CD4-positive, alpha-beta T cell treated with Interferon gamma for 1 hour (primary cell): Measurements from ENCODE around the gene SLC27A1.
A peak's percentile ranks its signal among the peaks of the same experiment; 100 is the strongest.
"Not testable (repeated sequence)": the region's sequence is repeated elsewhere in the genome, so short reads cannot be mapped to it uniquely, and the experiment has no call there.

Experiments
- DNase-seq: peaks from one replicate; pipeline ENCODE4 v3.0.0-alpha.2; 2020

SLC27A1 gene

DNA sequence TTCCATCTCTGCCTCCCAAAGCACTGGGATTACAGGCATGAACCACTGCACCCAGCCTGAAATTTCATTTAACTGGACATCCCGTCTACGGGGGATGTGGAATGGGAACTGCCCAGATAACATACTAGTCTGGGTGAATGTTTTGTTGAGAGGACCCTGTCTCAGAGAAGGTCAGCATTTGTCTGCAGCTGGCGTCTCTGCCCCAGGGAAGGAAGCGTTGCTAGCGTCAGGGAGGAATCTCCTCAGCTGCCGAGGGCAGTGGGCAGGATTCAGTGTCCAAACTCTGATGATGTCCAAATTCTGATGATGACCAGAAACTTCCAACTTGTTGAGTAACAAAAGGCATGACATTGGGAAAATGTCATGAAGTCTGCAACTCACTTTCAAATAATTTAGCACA, 12.7 kb upstream of the SLC27A1 start:
- no peak for DNase-seq

DNA sequence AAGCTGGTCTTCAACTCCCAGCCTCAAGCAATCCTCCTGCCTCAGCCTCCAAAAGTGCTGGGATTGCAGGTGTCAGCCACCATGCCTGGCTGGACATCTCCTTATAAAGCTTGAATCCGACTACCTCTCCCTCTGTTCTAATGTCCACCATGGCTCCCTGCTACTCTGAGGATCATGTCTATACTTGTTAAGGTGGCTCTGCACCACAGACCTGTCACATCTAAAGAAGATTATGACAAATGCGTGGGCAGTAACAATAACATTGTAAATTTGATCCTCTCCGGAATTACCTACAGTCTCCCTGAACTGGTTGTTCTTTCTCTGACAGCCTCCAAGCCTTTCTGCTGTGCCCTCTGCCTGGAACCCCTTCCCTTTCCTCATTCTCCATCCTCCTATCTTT, 11.4 kb upstream of the SLC27A1 start:
- no peak for DNase-seq

DNA sequence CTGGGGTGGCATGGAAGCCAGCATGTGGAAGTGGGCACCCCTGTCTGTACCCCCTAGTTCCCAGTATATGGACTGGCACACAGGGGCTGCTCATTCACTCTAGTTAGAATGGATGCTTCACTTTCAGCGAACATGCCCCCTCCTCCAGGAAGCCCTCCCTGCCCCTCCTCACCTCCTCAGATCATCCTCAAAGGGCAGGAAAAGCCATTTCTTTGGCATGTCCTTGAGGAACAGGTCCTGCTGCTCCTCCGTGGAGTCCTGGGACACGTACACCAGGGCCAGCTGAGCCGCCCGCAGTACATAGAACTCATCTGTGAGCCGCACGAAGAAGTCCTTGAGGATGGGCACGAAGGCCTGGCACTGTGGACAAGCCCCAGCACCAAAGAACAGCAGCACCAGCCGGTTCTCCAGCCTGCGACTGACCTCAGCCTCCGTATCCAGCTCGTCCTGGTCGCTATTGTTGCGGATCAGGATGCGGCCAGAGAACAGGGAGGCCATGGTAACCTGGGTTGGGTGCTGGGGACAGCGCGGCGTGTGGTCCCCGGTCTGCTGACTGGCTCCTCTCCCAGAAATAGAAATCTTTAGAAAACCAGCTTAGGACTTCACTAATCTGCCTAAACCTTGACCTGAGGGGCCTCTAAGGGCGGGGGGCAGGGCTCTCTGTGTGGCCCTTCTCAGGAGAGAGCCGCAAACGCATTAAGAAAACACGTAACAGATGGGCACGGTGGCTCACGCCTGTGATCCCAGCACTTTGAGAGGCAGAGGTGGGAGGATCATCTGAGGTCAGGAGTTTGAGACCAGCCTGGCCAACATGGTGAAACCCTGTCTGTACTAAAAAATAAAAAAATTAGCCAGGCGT, 9.7 kb upstream of the SLC27A1 start, which contains the start of gene NXNL1:
Gene NXNL1 (minus strand): TSS at position 555 of the 859 bp plus-strand sequence. CDS start 57 bp downstream, at position 498.
- no peak for DNase-seq

DNA sequence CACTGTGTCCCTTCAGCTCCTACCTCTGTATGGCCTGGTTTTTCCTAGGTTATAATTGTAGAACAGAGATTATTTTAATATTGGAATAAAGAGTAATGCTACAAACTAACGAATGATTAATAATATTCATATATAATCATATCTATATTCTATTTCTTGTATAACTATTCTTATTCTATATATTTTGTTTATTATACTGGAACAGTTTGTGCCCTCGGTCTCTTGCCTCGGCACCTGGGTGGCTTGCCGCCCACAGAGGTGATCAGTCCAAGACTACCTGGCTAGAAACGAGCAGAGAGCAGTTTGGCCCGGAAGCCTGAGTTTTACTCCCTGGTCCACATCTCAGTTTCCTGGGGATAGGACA, 3.9 kb upstream of the SLC27A1 start:
- DNase-seq: no peak

DNA sequence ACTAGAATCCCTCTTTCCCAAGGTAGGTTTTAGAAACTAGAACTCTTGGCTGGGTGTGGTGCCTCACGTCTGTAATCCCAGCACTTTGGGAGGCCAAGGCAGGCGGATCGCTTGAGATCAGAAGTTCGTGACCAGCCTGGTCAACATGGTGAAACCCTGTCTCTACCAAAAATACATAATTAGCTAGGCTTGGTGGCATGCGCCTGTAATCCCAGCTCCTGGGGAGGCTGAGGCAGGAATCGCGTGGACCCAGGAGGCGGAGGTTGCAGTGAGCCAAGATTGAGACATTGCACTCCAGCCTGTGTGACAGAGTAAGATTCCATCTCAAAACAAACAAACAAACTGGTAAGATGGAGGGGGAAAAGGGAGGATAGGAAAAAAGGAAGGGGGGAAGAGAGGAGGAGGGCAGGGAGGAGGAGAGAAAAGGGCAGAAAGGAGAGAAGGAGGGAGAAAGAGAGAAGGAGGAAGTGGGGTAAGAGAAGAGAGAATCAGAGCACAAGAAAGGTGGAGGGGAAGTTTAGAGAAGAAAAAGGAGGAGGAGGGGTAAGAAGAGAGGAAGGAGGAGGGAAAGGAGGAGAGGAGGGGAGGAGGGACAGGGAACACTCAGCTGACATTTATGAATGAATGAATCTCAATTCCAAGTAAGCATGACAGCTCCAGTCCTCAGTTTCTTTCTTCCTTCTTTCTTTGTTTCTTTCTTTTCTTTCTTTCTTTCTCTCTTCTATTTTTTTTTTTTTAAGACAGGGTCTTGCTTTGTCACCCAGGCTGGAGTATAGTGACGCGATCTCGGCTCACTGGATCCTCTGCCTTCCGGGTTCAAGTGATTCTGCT, 2.6 kb upstream of the SLC27A1 start:
- DNase-seq: no peak

DNA sequence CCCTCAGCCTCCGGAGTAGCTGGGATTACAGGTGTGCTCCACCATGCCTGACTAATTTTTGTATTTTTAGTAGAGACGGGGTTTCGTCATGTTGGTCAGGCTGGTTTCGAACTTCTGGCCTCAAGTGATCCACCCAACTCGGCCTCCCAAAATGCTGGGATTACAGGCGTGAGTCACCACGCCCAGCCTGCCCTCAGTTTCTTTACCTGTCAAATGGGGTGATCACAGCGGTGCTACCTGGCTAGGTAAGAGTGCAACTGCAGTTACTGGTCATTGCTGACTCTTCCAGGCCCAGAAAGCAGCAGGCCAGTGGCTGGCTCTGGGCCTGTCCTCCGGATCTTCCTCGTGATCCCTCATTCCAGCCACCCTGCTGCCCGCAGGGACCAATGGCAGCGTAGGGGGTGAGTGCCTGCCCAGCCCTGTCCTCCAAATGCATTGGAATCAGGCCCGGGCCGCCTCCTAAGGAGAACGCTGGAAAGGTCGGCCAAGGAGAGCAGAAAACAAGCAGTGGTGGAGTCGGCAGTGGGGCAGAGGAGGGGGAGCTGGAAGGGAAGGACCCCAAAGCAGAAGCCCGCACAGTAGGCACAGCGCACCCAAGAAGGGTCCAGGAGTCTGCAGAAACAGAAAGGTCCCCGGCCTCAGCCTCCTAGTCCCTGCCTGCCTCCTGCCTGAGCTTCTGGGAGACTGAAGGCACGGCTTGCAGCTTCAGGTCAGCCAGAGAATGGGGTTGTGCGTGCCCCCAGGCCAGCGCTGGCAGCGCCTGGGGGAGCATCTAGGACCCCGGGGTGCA, 1.8 kb upstream of the SLC27A1 start:
- no peak for DNase-seq

DNA sequence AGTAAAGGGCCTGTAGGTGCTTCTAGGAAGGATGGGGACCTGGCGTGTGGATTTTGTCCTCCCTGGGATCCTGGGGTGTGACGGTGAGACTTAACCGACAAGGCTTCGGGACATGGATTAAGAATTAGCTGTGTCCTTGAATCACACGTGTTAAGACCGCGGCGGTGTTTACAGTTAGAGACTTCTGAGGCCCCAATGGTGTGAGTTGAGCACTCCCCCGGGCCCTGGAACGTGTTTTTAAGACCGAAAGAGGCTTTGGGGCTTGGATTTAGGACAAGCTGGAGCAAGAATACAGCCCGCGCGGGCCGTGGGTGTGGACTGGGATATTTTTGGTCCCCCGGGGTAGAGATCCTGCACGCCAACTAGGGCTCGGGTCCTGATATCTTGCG, 1.2 kb upstream of the SLC27A1 start:
- DNase-seq: no peak

DNA sequence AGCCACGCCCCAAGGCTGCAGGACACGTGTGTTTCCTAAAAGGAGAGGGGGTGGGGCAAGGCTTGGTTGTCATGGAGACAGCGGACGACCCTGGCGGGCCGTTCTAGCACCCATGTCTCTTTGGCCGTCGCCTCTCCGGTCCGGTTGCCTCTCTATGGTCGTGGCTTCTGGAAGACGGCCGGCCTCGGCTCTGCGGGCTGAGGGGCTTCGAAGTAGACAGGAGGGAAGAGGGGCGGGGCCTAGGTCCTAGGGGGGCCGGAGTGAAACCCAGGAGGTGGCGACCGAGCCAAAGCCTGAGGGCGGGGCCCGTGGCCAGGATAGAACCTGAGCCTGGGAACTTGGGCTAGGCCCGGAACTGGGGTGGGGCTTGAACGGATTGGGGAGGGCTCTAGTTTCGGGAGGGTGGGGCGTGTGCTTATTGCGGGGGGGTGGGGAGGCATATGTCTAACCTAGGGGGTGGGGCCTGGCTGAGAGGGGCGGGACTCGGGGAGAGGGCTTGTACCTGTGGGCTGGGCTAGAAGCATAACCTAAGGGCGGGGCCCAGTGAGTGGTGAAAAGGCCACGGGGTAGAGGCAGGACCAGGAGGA, 750 bp upstream of the SLC27A1 start:
- DNase-seq: peak; percentile 95

DNA sequence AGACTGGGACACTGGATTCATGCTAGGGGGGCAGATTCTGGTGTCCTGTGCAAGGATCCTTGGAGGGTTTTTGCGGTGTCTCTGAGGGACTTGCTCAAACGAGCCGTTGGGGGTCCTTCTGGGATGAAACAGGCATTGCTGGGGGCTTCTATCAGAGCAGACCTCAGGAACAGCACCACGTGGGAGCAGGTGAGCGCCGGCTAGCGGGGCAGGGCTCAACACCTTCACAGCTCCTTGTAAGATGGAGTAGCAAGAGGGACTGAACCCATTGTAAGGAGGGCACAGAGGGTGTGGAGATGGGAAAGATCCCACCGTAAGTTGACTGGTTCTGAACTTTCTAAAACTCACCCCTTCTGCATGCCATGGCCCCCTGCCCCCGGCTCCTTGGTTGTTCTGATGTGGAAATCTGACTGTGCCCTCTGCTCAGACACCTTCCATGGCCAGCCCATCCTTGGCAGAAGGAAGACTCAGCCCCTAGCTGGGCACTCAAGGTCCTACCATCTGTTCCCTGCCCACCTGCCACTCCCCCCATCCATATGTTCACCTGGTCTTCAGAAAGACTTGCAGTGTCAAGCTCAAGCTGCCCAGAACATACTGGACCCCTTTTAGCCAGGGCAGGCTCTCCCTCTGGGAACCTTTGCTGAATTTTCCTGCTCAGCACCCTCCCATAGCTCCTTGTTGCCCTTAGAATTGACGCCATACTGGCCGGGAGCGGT, 1.2 kb downstream of the SLC27A1 start:
- no peak for DNase-seq

DNA sequence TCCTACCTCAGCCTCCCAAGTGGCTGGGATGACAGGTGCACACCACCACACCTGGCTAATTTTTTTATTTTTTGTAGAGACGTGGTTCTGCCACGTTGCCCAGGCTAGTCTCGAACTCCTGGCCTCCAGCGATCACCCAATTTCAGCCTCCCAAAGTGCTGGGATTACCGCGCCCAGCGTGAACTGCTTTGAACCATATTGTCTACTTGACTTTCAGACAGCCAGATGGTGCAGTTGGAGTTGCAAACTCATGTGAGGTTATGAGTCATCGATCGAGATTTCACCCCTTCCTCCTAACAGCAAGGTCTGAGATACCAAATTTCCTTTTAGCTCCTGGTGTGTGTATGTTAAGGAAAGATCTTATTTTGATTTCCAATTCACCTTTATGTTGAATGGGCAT, 2.7 kb downstream of the SLC27A1 start:
- peak; percentile 22 for DNase-seq

DNA sequence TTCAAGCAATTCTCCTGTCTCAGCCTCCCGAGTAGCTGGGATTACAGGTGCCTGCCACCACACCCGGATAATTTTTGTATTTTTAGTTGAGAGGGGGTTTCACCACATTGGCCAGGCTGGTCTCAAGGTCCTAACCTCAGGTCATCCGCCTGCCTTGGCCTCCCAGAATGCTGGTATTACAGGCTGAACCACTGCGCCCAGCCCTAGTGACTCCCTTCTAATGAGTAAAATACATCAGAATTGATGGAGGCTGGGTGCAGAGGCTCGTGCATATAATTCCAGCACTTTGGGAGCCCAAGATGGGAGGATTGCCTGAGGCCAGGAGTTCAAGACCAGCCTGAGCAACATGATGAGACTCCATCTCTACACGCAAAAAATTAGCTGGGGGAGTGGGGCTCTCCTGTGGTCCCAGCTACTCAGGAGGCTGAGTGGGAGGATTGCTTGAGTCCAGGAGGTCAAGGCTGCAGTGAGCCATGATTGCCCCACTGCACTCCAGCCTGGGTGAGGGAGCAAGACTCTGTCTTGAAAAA, 4.8 kb downstream of the SLC27A1 start:
- DNase-seq: not testable (repeated sequence)

DNA sequence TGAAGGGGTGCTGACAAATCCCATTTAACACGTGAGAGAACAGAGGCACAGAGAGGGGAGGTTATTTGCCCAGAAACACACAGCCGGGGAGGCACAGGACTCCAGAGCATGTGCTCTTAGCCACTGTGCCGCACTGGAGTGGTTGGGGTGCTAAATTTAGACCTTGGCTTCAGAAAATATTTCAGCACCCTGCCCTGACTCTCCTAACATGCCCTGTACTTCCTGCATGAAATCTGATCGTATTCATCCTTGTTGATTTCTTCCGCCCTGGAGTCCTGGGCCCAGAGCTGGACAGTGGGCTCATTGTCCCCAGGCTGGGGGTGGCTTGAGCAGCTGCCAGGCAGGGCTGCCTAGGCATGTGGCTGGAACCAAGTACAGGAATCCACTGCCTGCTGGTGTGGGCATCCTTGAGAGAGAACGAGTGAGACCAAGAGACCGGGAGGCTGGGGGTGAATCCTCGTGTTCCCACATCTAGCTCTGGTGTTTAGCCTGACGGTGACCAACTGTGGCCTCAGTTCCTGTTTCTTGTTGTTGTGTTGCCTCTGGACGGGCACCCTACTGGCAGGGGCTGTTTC, 5.3 kb downstream of the SLC27A1 start:
- DNase-seq: no peak

DNA sequence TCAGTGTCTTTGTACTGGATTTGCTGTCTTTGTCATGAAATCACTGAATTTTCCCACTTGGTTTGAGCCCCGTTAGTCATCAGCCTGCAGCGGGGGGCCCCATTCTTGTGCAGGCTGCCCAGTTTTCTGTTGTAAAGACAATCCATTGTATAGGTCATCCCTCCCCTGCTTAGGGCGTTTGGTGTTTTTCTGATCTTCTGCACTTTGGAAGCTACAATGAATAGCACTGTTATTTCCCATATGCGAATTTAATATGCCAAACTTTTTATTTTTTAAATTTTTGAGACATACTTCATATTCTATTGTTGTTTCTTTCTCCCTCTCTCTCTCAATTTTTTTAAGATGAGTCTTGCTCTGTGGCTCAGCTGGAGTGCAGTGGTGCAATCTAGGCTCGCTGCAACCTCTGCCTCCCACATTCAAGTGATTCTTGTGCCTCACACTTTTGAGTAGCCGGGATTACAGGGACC, 9.0 kb downstream of the SLC27A1 start:
- DNase-seq: no peak

DNA sequence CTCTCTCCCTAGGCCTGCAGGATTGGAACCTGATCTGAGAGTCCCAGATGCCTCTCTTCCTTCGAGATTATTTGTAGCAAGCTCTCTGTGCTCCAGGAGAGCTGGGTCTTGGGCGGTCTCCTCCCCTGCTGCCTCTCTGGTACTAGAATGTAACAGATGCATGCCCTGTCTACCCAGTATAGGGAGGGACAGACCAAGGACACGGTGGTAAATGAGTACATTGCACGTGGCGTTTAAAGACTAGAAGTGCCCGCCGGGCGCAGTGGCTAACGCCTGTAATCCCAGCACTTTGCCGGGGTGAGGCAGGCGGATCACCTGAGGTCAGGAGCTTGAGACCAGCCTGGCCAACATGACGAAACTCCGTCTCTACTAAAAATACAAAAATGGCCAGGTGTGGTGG, 11.7 kb downstream of the SLC27A1 start:
- DNase-seq: no peak

DNA sequence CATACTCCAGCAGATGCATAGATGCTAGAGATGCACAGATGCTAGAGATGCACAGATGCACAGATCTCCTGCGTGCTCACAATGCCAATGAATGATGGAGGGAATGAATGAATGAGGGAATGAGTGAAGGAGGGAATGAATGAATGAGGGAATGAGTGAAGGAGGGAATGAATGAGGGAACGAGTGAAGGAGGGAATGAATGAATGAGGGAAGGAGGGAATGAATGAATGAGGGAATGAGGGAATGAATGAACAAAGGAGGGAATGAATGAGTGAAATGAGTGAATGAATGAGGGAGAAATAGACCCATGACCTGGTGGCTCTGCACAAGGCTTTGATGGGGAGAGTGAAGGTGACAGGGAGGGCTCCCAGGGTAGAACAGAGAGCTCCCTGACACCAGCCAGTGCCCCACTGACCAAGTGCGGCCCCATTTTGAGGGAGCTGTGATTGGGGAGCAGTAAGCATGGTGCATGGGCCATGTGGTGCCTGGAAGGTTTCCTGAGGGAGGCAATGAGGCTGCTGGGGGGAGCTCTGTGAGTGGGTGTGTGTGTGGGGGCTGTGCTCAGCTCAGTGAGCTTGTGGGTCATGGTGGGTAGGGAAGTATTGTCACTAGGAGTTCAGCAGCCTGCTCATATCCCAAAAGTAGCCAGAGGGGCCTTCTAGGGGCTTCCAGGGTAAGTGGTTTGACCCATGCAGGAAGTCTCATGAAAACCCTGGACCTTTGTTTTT, 12.7 kb downstream of the SLC27A1 start:
- DNase-seq: no peak

DNA sequence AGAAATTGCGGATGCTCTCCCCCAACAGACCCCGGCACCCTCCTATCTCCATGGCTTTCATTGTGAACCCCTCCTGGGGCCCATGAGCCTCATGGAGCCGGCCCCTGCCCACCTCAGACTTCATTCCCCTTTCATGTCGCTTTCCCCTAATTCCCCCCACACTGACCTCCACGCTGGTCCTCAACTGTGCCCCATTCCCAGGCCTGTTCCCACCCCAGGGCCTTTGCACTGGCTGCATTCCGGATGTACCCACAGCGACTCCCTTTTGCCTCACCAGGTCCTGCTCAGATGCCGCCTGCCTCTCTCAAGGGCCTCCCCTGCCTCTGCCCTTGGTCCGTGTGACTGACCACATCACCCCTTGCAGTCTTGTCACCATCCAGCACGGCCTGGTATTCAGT, 13.3 kb downstream of the SLC27A1 start:
- no peak for DNase-seq

DNA sequence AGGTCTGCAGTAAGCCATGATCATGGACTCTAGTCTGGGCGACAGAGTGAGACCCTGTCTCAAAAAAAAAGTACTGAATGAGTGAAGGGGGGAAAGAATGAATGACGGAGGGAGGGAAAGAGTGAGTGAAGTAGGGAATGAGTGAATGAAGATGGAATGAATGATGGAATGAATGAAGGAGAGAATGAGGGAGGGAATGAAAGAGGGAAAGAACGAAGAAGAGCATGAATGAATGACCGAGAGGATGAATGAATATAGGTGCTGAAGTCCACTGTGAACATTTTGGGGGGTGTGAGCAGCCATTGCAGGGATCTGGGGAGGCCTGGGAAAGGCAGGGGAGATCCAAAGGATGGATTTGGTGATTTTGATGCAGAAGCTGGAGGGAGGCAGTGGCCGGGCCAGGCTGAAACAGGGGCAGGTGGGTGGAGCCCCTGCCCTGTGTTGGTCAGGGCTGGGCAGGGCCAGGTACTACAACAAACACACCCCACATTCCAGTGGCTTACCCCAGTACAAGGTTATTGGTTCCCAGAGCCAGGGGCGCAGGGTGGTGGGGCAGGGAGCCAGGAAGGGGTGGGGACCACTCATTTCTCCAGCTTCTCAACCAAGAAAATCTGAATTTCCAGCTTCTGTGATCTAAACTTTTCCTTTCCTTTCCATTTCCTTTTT, 14.3 kb downstream of the SLC27A1 start:
- no peak for DNase-seq

DNA sequence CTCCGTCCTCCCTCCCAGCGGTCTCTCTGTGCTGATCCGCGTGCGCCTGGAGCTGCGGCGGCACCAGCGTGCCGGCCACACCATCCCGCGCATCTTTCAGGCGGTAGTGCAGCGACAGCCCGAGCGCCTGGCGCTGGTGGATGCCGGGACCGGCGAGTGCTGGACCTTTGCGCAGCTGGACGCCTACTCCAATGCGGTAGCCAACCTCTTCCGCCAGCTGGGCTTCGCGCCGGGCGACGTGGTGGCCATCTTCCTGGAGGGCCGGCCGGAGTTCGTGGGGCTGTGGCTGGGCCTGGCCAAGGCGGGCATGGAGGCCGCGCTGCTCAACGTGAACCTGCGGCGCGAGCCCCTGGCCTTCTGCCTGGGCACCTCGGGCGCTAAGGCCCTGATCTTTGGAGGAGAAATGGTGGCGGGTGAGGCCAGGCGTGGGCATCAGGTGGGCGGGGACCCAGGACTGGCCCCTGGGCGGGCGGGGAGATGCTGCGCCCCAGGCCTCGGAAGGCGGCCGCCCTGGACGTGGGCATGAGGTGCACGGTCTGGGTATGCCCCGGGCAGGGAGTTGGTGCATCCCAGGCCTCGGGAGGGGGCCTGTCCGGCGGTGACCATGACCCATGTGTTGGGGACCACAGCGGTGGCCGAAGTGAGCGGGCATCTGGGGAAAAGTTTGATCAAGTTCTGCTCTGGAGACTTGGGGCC, 16.4 kb downstream of the SLC27A1 start:
- DNase-seq: no peak
